Measurements from ENCODE around the gene PJA1.

PJA1 gene

GRCh38 chrX:69130439-69130838, 34.8 kb downstream of the PJA1 start:
- no peaks in the 10 kb centered on the region for H3K9me3 ChIP-seq (ENCODE audit: control insufficient read depth, insufficient read depth, low read length)

DNA sequence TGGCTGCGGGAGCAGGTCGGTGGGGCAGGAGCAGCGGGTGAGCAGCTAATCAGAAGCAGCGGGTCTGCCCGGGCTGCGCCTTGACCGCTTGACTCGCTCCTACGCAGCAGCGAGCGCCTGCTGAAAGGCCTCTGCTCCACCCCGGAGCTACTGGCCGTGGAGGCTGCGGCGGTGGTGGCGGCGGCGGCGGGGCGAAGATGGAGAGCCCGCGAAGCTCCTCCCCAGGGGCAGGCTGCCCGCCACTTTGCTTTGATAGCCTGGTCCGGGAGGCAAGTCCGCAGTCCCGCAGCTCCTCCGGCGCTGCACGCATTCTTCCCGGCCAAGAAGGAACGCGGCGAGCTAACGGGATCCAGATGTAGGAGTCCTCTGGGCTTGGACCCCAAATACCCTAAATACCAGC, 36.7 kb downstream of the PJA1 start:
- no peak for TF ChIP-seq EZH2phosphoT487 (IDR thresholded peaks at IDR 0.05; ENCODE audit: borderline replicate concordance, low read length)
- no peak for TF ChIP-seq CTCF (IDR thresholded peaks at IDR 0.05; ENCODE audit: low read depth, low read length, poor library complexity, severe bottlenecking)
- H3K4me2 ChIP-seq (ENCODE audit: low read length): no peak overlapping the region
- H3K9me3 ChIP-seq (ENCODE audit: control insufficient read depth, insufficient read depth, low read length): no peaks in the 10 kb centered on the region

More at GRCh38 chrX:69130439-69130838, 34.8 kb downstream of the PJA1 start:
- Histone ChIP-seq H3K27ac (ENCODE audit: low read depth, low read length) (no peak overlapping the region), H3K27me3 (ENCODE audit: control insufficient read depth, low read length) (no peaks in the 10 kb centered on the region), H3K4me3 (ENCODE audit: low read length) (no peak overlapping the region), H3K79me2 (ENCODE audit: control insufficient read depth, low read length) (no peaks in the 10 kb centered on the region), H3K9me2 (replicated peaks; ENCODE audit: control insufficient read depth, low read length) (no peaks in the 10 kb centered on the region), H3K4me2 (ENCODE audit: low read length) (no peak overlapping the region), H4K20me1 (ENCODE audit: control insufficient read depth, insufficient read depth, low read depth, low read length) (no peaks in the 10 kb centered on the region), H3K36me3 (ENCODE audit: control insufficient read depth, low read length) (no peaks in the 10 kb centered on the region), H3K4me1 (ENCODE audit: control insufficient read depth, low read length) (no peaks in the 10 kb centered on the region), H3F3A (ENCODE audit: control insufficient read depth, insufficient read depth) (no peaks in the 10 kb centered on the region)
- TF ChIP-seq EZH2phosphoT487 (IDR thresholded peaks at IDR 0.05; ENCODE audit: borderline replicate concordance, low read length) (no peak), CTCF (IDR thresholded peaks at IDR 0.05; ENCODE audit: low read depth, low read length, poor library complexity, severe bottlenecking) (no peak)

DNA sequence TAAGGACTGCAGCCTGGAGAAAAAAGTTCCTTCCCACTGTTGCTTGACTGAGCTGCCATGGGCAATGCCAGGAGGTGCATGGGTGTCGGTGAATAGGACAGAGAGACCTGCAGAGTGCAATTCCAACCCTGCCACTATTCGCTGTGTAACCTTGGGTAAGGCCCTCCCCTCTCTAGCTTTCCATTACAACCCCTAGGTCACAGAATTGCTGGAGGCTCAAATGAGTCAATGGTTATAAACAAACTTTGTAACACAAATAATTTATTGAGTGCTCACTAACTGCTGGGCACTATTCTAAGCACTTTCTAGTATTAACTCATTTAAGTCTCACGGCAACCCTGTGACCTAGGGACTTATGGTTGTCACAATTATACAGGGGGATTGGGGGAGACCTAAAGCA, 37.8 kb downstream of the PJA1 start:
- no peak overlapping the region for H3K4me3 ChIP-seq (ENCODE audit: low read length)
- no peaks in the 10 kb centered on the region for H3K27me3 ChIP-seq (ENCODE audit: control insufficient read depth, low read length)
- no peaks in the 10 kb centered on the region for H3F3A ChIP-seq (ENCODE audit: control insufficient read depth, insufficient read depth)
- no peaks in the 10 kb centered on the region for H3K79me2 ChIP-seq (ENCODE audit: control insufficient read depth, low read length)
- TF ChIP-seq CTCF (IDR thresholded peaks at IDR 0.05; ENCODE audit: low read depth, low read length, poor library complexity, severe bottlenecking): no peak
- no peak for TF ChIP-seq EZH2phosphoT487 (IDR thresholded peaks at IDR 0.05; ENCODE audit: borderline replicate concordance, low read length)
- no peaks in the 10 kb centered on the region for H3K36me3 ChIP-seq (ENCODE audit: control insufficient read depth, low read length)
- H3K9me2 ChIP-seq (replicated peaks; ENCODE audit: control insufficient read depth, low read length): no peaks in the 10 kb centered on the region
- no peaks in the 10 kb centered on the region for H3K4me1 ChIP-seq (ENCODE audit: control insufficient read depth, low read length)
- H4K20me1 ChIP-seq (ENCODE audit: control insufficient read depth, insufficient read depth, low read depth, low read length): no peaks in the 10 kb centered on the region
- H3K9me3 ChIP-seq (ENCODE audit: control insufficient read depth, insufficient read depth, low read length): no peaks in the 10 kb centered on the region
- no peak overlapping the region for H3K4me2 ChIP-seq (ENCODE audit: low read length)
- H3K27ac ChIP-seq (ENCODE audit: low read depth, low read length): no peak overlapping the region

More for the DNA sequence above, 36.7 kb downstream of the PJA1 start:
- no peaks in the 10 kb centered on the region for H3K9me2 ChIP-seq (replicated peaks; ENCODE audit: control insufficient read depth, low read length)
- H3F3A ChIP-seq (ENCODE audit: control insufficient read depth, insufficient read depth): no peaks in the 10 kb centered on the region
- H4K20me1 ChIP-seq (ENCODE audit: control insufficient read depth, insufficient read depth, low read depth, low read length): no peaks in the 10 kb centered on the region
- H3K79me2 ChIP-seq (ENCODE audit: control insufficient read depth, low read length): no peaks in the 10 kb centered on the region
- H3K27ac ChIP-seq (ENCODE audit: low read depth, low read length): no peak overlapping the region
- no peaks in the 10 kb centered on the region for H3K36me3 ChIP-seq (ENCODE audit: control insufficient read depth, low read length)
- H3K27me3 ChIP-seq (ENCODE audit: control insufficient read depth, low read length): no peaks in the 10 kb centered on the region
- no peaks in the 10 kb centered on the region for H3K4me1 ChIP-seq (ENCODE audit: control insufficient read depth, low read length)
- no peak overlapping the region for H3K4me3 ChIP-seq (ENCODE audit: low read length)

- no peak overlapping the region for H3K4me2 ChIP-seq (ENCODE audit: low read length)
- H3K36me3 ChIP-seq (ENCODE audit: control insufficient read depth, low read length): no peaks in the 10 kb centered on the region
- H3K27ac ChIP-seq (ENCODE audit: low read depth, low read length): no peak overlapping the region
- no peaks in the 10 kb centered on the region for H3K4me1 ChIP-seq (ENCODE audit: control insufficient read depth, low read length)
- H4K20me1 ChIP-seq (ENCODE audit: control insufficient read depth, insufficient read depth, low read depth, low read length): no peaks in the 10 kb centered on the region
- no peaks in the 10 kb centered on the region for H3K79me2 ChIP-seq (ENCODE audit: control insufficient read depth, low read length)
- no peaks in the 10 kb centered on the region for H3K9me3 ChIP-seq (ENCODE audit: control insufficient read depth, insufficient read depth, low read length)
- TF ChIP-seq EZH2phosphoT487 (IDR thresholded peaks at IDR 0.05; ENCODE audit: borderline replicate concordance, low read length): no peak
- no peak for TF ChIP-seq CTCF (IDR thresholded peaks at IDR 0.05; ENCODE audit: low read depth, low read length, poor library complexity, severe bottlenecking)
- no peaks in the 10 kb centered on the region for H3F3A ChIP-seq (ENCODE audit: control insufficient read depth, insufficient read depth)
- H3K9me2 ChIP-seq (replicated peaks; ENCODE audit: control insufficient read depth, low read length): no peaks in the 10 kb centered on the region
- H3K4me3 ChIP-seq (ENCODE audit: low read length): no peak overlapping the region
- H3K27me3 ChIP-seq (ENCODE audit: control insufficient read depth, low read length): no peaks in the 10 kb centered on the region
These were observed 38.6 kb downstream of the PJA1 start for GRCh38 chrX:69126642-69127041.
